SK-N-SH (cell line): ENCODE data around the gene VPS35L.

Source experiments
- CTCF ChIP-seq: fragments of 200-600 bp; sonication (generic); IDR thresholded peaks from 2 replicates; pipeline ENCODE4 v1.6.1; 2017; ENCODE audit warnings: antibody characterized with exemption, mild to moderate bottlenecking, moderate library complexity
- EZH2phosphoT487 ChIP-seq: fragments of 200-600 bp; sonication (generic); IDR thresholded peaks from 2 replicates; pipeline ENCODE4 v1.6.1; 2017; ENCODE audit warnings: low read depth, mixed run types, mild to moderate bottlenecking, antibody characterized with exemption, moderate library complexity, borderline replicate concordance
- FOXM1 ChIP-seq: IDR thresholded peaks from 2 replicates; pipeline ENCODE4 v1.4.0; 2012; ENCODE audit warnings: low read depth, mild to moderate bottlenecking
- GABPA ChIP-seq: IDR thresholded peaks from 2 replicates; pipeline ENCODE4 v1.4.0; 2012; ENCODE audit warnings: low read depth, mild to moderate bottlenecking
- IRF3 ChIP-seq: fragments of 150-350 bp; IDR thresholded peaks from 2 replicates; pipeline ENCODE4 v1.6.1; 2016; ENCODE audit warnings: mild to moderate bottlenecking, low read depth, low read length
- JUND ChIP-seq: IDR thresholded peaks from 2 replicates; pipeline ENCODE4 v1.4.0; 2012
- MAX ChIP-seq: IDR thresholded peaks from 2 replicates; pipeline ENCODE4 v1.4.0; 2012; ENCODE audit warnings: low read depth
- PBX3 ChIP-seq: IDR thresholded peaks from 2 replicates; pipeline ENCODE4; 2012
- POLR2AphosphoS5 ChIP-seq: IDR thresholded peaks from 2 replicates; pipeline ENCODE4 v1.6.1; 2012; ENCODE audit warnings: low read depth, low read length
- RCOR1 ChIP-seq: fragments of 150-350 bp; IDR thresholded peaks from 2 replicates; pipeline ENCODE4 v1.6.1; 2017; ENCODE audit warnings: antibody characterized with exemption, low read length
- TAF1 ChIP-seq: IDR thresholded peaks from 2 replicates; pipeline ENCODE4 v1.6.1; 2012; ENCODE audit warnings: low read depth, mild to moderate bottlenecking, low read length, moderate library complexity, borderline replicate concordance
- TCF12 ChIP-seq: IDR thresholded peaks from 2 replicates; pipeline ENCODE4 v1.4.0; 2012

- TF ChIP-seq IRF3 = no peak
- no peak for TF ChIP-seq TCF12
- no peak for TF ChIP-seq CTCF
- TF ChIP-seq PBX3 = no peak
- no peak for TF ChIP-seq RCOR1
- TF ChIP-seq TAF1 = no peak
- no peak for TF ChIP-seq JUND
- TF ChIP-seq FOXM1 = no peak
- TF ChIP-seq GABPA = no peak
- no peak for TF ChIP-seq MAX
- TF ChIP-seq POLR2AphosphoS5 = no peak
- TF ChIP-seq EZH2phosphoT487 = no peak
These were observed 160.1 kb downstream of the VPS35L start for GRCh38 chr16:19715566-19715965.
